Testis (tissue), 2 donors: ENCODE data around the gene TMEM98.

ENCODE experiments used
- CTCF ChIP-seq, 3 experiments: fragments of 450-650 bp in 2 of 3; fragments of 200-600 bp in 1 of 3; sonication (generic) in 1 of 3; IDR thresholded peaks; one replicate each; pipeline ENCODE4 v1.5.1; 2016 to 2019; ENCODE audit warnings: antibody characterized with exemption in 3 of 3, mild to moderate bottlenecking in 2 of 3, moderate library complexity in 1 of 3
- POLR2A ChIP-seq: fragments of 450-650 bp; IDR thresholded peaks from one replicate; pipeline ENCODE4 v1.6.1; 2017; ENCODE audit warnings: antibody characterized with exemption, mild to moderate bottlenecking, moderate library complexity

GRCh38 chr17:32927201-32927723, 691 bp upstream of the TMEM98 start:
- TF ChIP-seq CTCF (IDR thresholded peaks at IDR 0.05) (no peak), POLR2A (no peak)
